Type B pancreatic cell (in vitro differentiated cells): Measurements from ENCODE around the gene MED22. TPM values are rescaled to one million over a fixed set of nuclear protein-coding genes. Genes with fewer than 3 reads are reported as not detected.

Source experiments
- DNase-seq: peaks from one replicate; pipeline ENCODE4 v3.0.0; 2021; ENCODE audit warnings: mixed read lengths; ENCODE audit not compliant: unreplicated experiment; ENCODE audit errors: extremely low spot score
- H3K27ac Mint-ChIP-seq: 2 replicates; pipeline ENCODE4 v1.8.0; 2021; ENCODE audit warnings: mild to moderate bottlenecking, mixed read lengths
- H3K27me3 Mint-ChIP-seq: 2 replicates; pipeline ENCODE4 v1.8.0; 2021; ENCODE audit warnings: mixed read lengths
- H3K36me3 Mint-ChIP-seq: 2 replicates; pipeline ENCODE4 v1.8.0; 2021; ENCODE audit warnings: mixed read lengths
- H3K4me1 Mint-ChIP-seq: one replicate; pipeline ENCODE4 v1.8.0; 2021; ENCODE audit warnings: mixed read lengths; ENCODE audit not compliant: unreplicated experiment
- H3K4me3 Mint-ChIP-seq: 2 replicates; pipeline ENCODE4 v1.8.0; 2021; ENCODE audit warnings: mild to moderate bottlenecking, mixed read lengths
- H3K9me3 Mint-ChIP-seq: 2 replicates; pipeline ENCODE4 v1.8.0; 2021; ENCODE audit warnings: mixed read lengths
- CTCF ChIP-seq: fragments of 200-600 bp; sonication (generic); conservative IDR thresholded peaks from 2 replicates; pipeline ENCODE4 v1.5.0; 2021; ENCODE audit warnings: antibody characterized with exemption, mild to moderate bottlenecking
- total RNA-seq: library from RNA; stranded (reverse); gene quantifications from 2 replicates; pipeline ENCODE4 v1.2.1, GENCODE V29; 2021; ENCODE audit warnings: low replicate concordance

Gene MED22
- total RNA-seq, 1 donor from 2014 or later, result 38.2 TPM

- TF ChIP-seq CTCF, result no peak
- DNase-seq, result no peak
- H3K36me3 Mint-ChIP-seq, result peaks cover 31% of the 10 kb centered on the region
- no peaks in the 10 kb centered on the region for H3K9me3 Mint-ChIP-seq
- H3K27me3 Mint-ChIP-seq, result no peaks in the 10 kb centered on the region
- peak overlapping the region; percentile 63 for H3K27ac Mint-ChIP-seq
- H3K4me3 Mint-ChIP-seq, result peak overlapping the region; percentile 47
- peaks cover 18% of the 10 kb centered on the region for H3K4me1 Mint-ChIP-seq
Measured at GRCh38 chr9:133351526-133351907, 3.6 kb upstream of the MED22 start.

GRCh38 chr9:133349965-133350616 lies 2.2 kb upstream of the MED22 start:
- no peaks in the 10 kb centered on the region for H3K9me3 Mint-ChIP-seq
- peak overlapping the region; percentile 99 for H3K27ac Mint-ChIP-seq
- TF ChIP-seq CTCF, result no peak
- H3K4me1 Mint-ChIP-seq, result peaks cover 22% of the 10 kb centered on the region
- no peak for DNase-seq
- H3K27me3 Mint-ChIP-seq, result no peaks in the 10 kb centered on the region
- peaks cover 31% of the 10 kb centered on the region for H3K36me3 Mint-ChIP-seq
- H3K4me3 Mint-ChIP-seq, result peak overlapping the region; percentile 100

GRCh38 chr9:133348718-133349573 lies 1.0 kb upstream of the MED22 start:
- Mint-ChIP-seq H3K27ac (peak overlapping the region; percentile 99), H3K9me3 (no peaks in the 10 kb centered on the region), H3K4me3 (peak overlapping the region; percentile 100), H3K4me1 (peaks cover 22% of the 10 kb centered on the region), H3K27me3 (no peaks in the 10 kb centered on the region), H3K36me3 (peaks cover 31% of the 10 kb centered on the region)
- TF ChIP-seq CTCF, result no peak
- DNase-seq, result no peak

GRCh38 chr9:133347515-133347984 lies 381 bp downstream of the MED22 start:
- Mint-ChIP-seq H3K36me3 (peaks cover 31% of the 10 kb centered on the region), H3K27me3 (no peaks in the 10 kb centered on the region), H3K9me3 (no peaks in the 10 kb centered on the region), H3K4me3 (peak overlapping the region; percentile 100), H3K27ac (peak overlapping the region; percentile 99), H3K4me1 (peaks cover 22% of the 10 kb centered on the region)
- peak; percentile 18 for TF ChIP-seq CTCF
- DNase-seq, result no peak

- Mint-ChIP-seq H3K36me3 (peaks cover 28% of the 10 kb centered on the region), H3K4me1 (peaks cover 22% of the 10 kb centered on the region), H3K9me3 (no peaks in the 10 kb centered on the region), H3K27ac (peak overlapping the region; percentile 85), H3K27me3 (no peaks in the 10 kb centered on the region), H3K4me3 (peak overlapping the region; percentile 100)
- no peak for TF ChIP-seq CTCF
- DNase-seq, result no peak
Measured at GRCh38 chr9:133346021-133346785, 1.7 kb downstream of the MED22 start.
